ENCODE results near the gene RAP2C. TPM values are rescaled to one million over a fixed set of nuclear protein-coding genes. Genes with fewer than 3 reads are reported as not detected.

RAP2C gene
- total and polyA plus RNA-seq, 3 experiments from 2014 or later = 17.6 to 34.0 (median 33.2) TPM

DNA sequence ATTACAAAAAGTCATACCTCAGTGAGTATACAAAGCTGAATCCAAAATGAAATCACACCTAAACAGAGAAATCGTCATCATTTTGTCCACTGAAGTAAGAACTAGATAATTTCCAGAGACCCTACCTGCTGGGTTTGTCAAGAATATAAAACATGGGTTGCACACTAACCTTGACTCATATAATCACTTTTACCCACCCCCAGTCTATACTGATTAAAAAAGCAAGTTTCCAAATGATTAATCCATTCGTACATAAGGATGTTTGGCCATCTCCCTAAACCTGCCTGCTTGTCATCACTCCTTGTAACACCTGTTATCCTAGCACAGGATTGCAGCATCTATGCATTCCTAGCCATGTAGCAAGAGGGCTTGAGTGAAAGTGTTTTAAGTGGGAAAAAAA lies 4.7 kb downstream of the RAP2C start:
- peaks cover 0 to 51% (median 9%) of the 10 kb centered on the region in 3 donors for H3K36me3 Mint-ChIP-seq
- Histone ChIP-seq H3K4me1 (ENCODE audit: insufficient read depth, low read length) (peaks cover 33% of the 10 kb centered on the region), H3K4me3 (ENCODE audit: low read length) (no peak overlapping the region), H3K36me3 (ENCODE audit: insufficient read depth, low read length) (peaks cover 3% of the 10 kb centered on the region), H3K27me3 (ENCODE audit: insufficient read depth, low read length, poor library complexity, severe bottlenecking) (no peaks in the 10 kb centered on the region), H3K9me3 (ENCODE audit: low read length) (no peaks in the 10 kb centered on the region), H3K27ac (ENCODE audit: low read depth, low read length) (no peak overlapping the region)
- peaks cover 59 to 77% (median 65%) of the 10 kb centered on the region in 3 donors for H3K4me1 Mint-ChIP-seq
- ChIA-PET POLR2A (no interaction called here), CTCF (no interaction called here)
- H3K9me3 Mint-ChIP-seq = no peaks in the 10 kb centered on the region
- H3K4me3 Mint-ChIP-seq = peak overlapping the region; percentile 13 to 93 (median 71)
- no peak for DNase-seq
- H3K27ac Mint-ChIP-seq = peak overlapping the region in 5 of 8 donors; percentile 1 to 55 (median 49)
- H3K27me3 Mint-ChIP-seq = peaks cover 0 to 3% of the 10 kb centered on the region in 2 donors

DNA sequence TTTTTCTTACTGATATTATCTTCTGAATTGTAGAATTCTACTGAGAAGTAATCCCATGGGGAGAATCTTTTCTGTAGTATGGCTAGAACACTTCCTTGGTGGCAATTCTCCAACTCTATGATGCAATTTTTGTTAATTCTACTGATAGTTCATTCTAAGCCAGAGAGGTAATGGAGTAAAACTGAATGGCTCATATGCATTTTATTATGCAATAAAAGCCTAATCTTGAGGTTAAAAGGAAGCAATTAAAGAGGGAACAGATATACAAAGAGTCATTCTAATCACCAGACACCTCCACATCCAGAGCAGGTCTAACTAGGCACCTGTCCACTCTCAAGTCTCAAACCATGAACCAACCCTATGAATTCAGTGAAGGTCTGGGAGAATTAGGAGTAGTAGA lies 9.7 kb downstream of the RAP2C start:
- H3K27ac ChIP-seq (ENCODE audit: low read depth, low read length) = no peak overlapping the region
- peaks cover 0 to 51% (median 9%) of the 10 kb centered on the region in 3 donors for H3K36me3 Mint-ChIP-seq
- ChIA-PET CTCF (no interaction called here), POLR2A (no interaction called here)
- H3K27me3 ChIP-seq (ENCODE audit: insufficient read depth, low read length, poor library complexity, severe bottlenecking) = no peaks in the 10 kb centered on the region
- DNase-seq = no peak
- H3K9me3 ChIP-seq (ENCODE audit: low read length) = no peaks in the 10 kb centered on the region
- H3K4me3 Mint-ChIP-seq = peak overlapping the region in 1 of 7 donors; percentile 46
- peaks cover 17% of the 10 kb centered on the region for H3K4me1 ChIP-seq (ENCODE audit: insufficient read depth, low read length)
- H3K27me3 Mint-ChIP-seq = peaks cover 0 to 5% of the 10 kb centered on the region in 2 donors
- H3K9me3 Mint-ChIP-seq = no peaks in the 10 kb centered on the region
- peaks cover 3% of the 10 kb centered on the region for H3K36me3 ChIP-seq (ENCODE audit: insufficient read depth, low read length)
- peaks cover 50 to 83% (median 75%) of the 10 kb centered on the region in 3 donors for H3K4me1 Mint-ChIP-seq
- H3K27ac Mint-ChIP-seq = peak overlapping the region in 1 of 8 donors; percentile 34
- no peak overlapping the region for H3K4me3 ChIP-seq (ENCODE audit: low read length)

DNA sequence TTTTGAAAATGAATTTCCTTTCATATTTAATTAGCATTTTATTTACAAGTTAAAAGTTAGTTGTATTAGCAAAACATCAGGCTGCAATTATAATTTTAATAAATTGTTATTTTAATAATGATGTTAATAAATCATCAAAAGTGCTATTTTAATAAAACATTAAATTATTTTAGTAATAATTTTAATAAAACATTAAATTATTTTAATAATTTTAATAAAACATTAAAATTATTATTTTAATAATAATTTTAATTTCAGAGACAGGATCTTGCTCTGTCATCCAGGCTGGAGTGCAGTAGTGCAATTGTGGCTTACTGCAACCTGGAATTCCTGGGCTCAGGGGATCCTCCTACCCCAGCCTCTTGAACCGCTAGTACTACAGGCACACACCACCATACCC lies 10.8 kb downstream of the RAP2C start:
- Histone ChIP-seq H3K36me3 (ENCODE audit: insufficient read depth, low read length) (peaks cover under 1% of the 10 kb centered on the region), H3K4me3 (ENCODE audit: low read length) (no peak overlapping the region), H3K4me1 (ENCODE audit: insufficient read depth, low read length) (peaks cover 7% of the 10 kb centered on the region), H3K27me3 (ENCODE audit: insufficient read depth, low read length, poor library complexity, severe bottlenecking) (no peaks in the 10 kb centered on the region), H3K9me3 (ENCODE audit: low read length) (no peaks in the 10 kb centered on the region), H3K27ac (ENCODE audit: low read depth, low read length) (no peak overlapping the region)
- H3K4me1 Mint-ChIP-seq = peaks cover 42 to 79% (median 68%) of the 10 kb centered on the region in 3 donors
- H3K9me3 Mint-ChIP-seq = no peaks in the 10 kb centered on the region
- H3K27me3 Mint-ChIP-seq = peaks cover 0 to 5% of the 10 kb centered on the region in 2 donors
- no peak for DNase-seq
- ChIA-PET CTCF (no interaction called here), POLR2A (no interaction called here)
- H3K4me3 Mint-ChIP-seq = no peak overlapping the region
- H3K27ac Mint-ChIP-seq = peak overlapping the region in 1 of 8 donors; percentile 27
- H3K36me3 Mint-ChIP-seq = peaks cover 0 to 50% (median 4%) of the 10 kb centered on the region in 3 donors

DNA sequence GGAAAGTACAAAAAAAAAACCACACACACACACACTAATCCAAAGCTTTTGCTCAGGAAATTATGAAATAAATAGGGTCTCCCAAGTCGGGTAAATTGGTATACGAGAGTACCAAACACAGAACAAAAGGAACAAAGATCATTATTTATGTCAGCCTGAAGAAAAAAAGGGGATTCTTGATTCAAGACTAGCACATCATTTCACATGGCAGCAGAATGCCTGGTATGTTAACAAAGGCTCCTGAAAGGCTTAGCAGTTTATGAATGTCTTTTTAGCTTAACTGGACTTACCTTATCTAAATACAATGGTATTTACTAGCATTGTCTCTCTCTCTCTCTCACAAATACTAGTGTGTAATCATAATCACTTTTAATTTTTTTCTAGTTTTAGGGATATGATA lies 11.3 kb downstream of the RAP2C start:
- H3K27ac ChIP-seq (ENCODE audit: low read depth, low read length) = no peak overlapping the region
- no peak overlapping the region for H3K4me3 ChIP-seq (ENCODE audit: low read length)
- H3K9me3 ChIP-seq (ENCODE audit: low read length) = no peaks in the 10 kb centered on the region
- DNase-seq = no peak
- Mint-ChIP-seq H3K27me3 (peaks cover 0 to 5% of the 10 kb centered on the region in 2 donors), H3K4me1 (peaks cover 42 to 77% (median 67%) of the 10 kb centered on the region in 3 donors), H3K4me3 (no peak overlapping the region), H3K36me3 (peaks cover 0 to 50% (median 3%) of the 10 kb centered on the region in 3 donors), H3K9me3 (no peaks in the 10 kb centered on the region), H3K27ac (peak overlapping the region in 1 of 8 donors; percentile 17)
- CTCF ChIA-PET = no interaction called here
- H3K27me3 ChIP-seq (ENCODE audit: insufficient read depth, low read length, poor library complexity, severe bottlenecking) = no peaks in the 10 kb centered on the region
- POLR2A ChIA-PET = no interaction called here
- no peaks in the 10 kb centered on the region for H3K36me3 ChIP-seq (ENCODE audit: insufficient read depth, low read length)
- H3K4me1 ChIP-seq (ENCODE audit: insufficient read depth, low read length) = peaks cover 5% of the 10 kb centered on the region

DNA sequence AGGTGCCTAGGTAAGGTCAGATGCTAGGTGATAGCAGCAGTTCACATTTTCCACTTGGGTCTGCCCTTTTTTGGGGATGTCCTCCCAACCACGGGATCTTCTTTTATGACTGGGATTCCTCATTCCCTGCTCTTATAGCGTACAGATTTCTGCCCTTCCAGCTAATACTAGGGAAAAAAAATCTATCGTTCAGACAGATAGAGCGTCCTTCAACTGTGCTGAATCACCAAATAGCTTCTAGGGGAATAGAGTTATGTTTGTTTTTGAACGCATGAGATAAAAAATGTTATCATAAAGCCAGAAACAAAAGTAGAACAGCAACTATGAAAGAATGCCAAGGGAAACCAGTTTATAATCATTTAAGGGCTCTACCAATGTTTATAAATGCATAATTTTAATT lies 13.0 kb downstream of the RAP2C start:
- H3K4me1 ChIP-seq (ENCODE audit: insufficient read depth, low read length) = no peaks in the 10 kb centered on the region
- no peaks in the 10 kb centered on the region for H3K27me3 ChIP-seq (ENCODE audit: insufficient read depth, low read length, poor library complexity, severe bottlenecking)
- Mint-ChIP-seq H3K36me3 (peaks cover 0 to 41% (median 3%) of the 10 kb centered on the region in 3 donors), H3K4me1 (peaks cover 27 to 61% (median 51%) of the 10 kb centered on the region in 3 donors), H3K9me3 (no peaks in the 10 kb centered on the region), H3K4me3 (peak overlapping the region in 1 of 7 donors; percentile 16), H3K27me3 (peaks cover 0 to 5% of the 10 kb centered on the region in 2 donors), H3K27ac (peak overlapping the region in 2 of 8 donors; percentile 8 to 14)
- DNase-seq = no peak
- H3K9me3 ChIP-seq (ENCODE audit: low read length) = no peaks in the 10 kb centered on the region
- no peak overlapping the region for H3K4me3 ChIP-seq (ENCODE audit: low read length)
- H3K36me3 ChIP-seq (ENCODE audit: insufficient read depth, low read length) = no peaks in the 10 kb centered on the region
- H3K27ac ChIP-seq (ENCODE audit: low read depth, low read length) = no peak overlapping the region
- CTCF ChIA-PET = no interaction called here
- POLR2A ChIA-PET = no interaction called here

DNA sequence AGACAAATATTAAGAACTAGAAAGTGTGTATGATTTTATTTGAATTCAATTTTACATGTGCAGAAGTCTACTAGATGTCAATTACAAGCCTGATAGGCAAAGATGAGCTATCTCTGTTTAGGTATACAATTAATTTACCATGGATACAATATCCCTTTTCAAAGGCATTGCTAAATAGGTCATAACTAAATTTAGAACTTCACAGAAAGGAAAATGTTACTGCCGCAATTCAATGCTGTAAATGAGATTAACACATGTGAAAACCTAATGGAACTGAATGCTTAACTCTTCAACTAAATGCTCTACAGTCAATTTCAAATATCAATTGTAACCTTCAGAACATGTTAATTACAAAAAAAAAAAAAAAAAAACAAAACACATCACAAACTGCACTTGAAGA lies 14.6 kb downstream of the RAP2C start:
- ChIA-PET CTCF (no interaction called here), POLR2A (no interaction called here)
- Histone ChIP-seq H3K9me3 (ENCODE audit: low read length) (no peaks in the 10 kb centered on the region), H3K4me1 (ENCODE audit: insufficient read depth, low read length) (no peaks in the 10 kb centered on the region), H3K27me3 (ENCODE audit: insufficient read depth, low read length, poor library complexity, severe bottlenecking) (no peaks in the 10 kb centered on the region), H3K36me3 (ENCODE audit: insufficient read depth, low read length) (no peaks in the 10 kb centered on the region), H3K27ac (ENCODE audit: low read depth, low read length) (no peak overlapping the region), H3K4me3 (ENCODE audit: low read length) (no peak overlapping the region)
- Mint-ChIP-seq H3K27ac (no peak overlapping the region), H3K27me3 (peaks cover 0 to 7% of the 10 kb centered on the region in 2 donors), H3K4me3 (no peak overlapping the region), H3K4me1 (peaks cover 14 to 45% (median 36%) of the 10 kb centered on the region in 3 donors), H3K9me3 (no peaks in the 10 kb centered on the region), H3K36me3 (peaks cover 0 to 35% (median 0%) of the 10 kb centered on the region in 3 donors)
- DNase-seq = no peak

DNA sequence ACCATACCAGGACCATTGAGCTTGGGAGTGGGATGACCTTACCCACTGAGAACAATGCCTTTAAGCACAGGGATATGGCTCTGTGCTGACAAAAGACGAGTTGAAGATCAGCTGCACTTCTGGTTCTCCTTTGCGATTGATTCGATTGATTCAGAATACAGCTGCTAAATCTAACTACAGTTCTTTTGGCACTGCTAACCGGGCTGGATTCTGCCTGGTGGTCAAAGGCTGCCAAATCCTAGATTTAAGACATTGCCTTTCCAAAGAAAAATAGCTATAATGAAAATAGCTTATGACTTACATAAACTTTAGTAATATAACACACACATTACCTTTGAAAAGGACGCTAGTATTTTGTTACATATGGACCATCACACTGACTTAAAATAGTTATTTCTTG lies 18.3 kb downstream of the RAP2C start:
- H3K27me3 ChIP-seq (ENCODE audit: insufficient read depth, low read length, poor library complexity, severe bottlenecking) = no peaks in the 10 kb centered on the region
- H3K27ac ChIP-seq (ENCODE audit: low read depth, low read length) = no peak overlapping the region
- H3K27me3 Mint-ChIP-seq = peaks cover 0 to 6% of the 10 kb centered on the region in 2 donors
- peaks cover 0 to 26% (median 3%) of the 10 kb centered on the region in 3 donors for H3K36me3 Mint-ChIP-seq
- no peaks in the 10 kb centered on the region for H3K36me3 ChIP-seq (ENCODE audit: insufficient read depth, low read length)
- no peak for DNase-seq
- no peak overlapping the region for H3K4me3 ChIP-seq (ENCODE audit: low read length)
- H3K4me1 Mint-ChIP-seq = peaks cover 2 to 17% (median 8%) of the 10 kb centered on the region in 3 donors
- no peak overlapping the region for H3K27ac Mint-ChIP-seq
- H3K9me3 ChIP-seq (ENCODE audit: low read length) = no peaks in the 10 kb centered on the region
- ChIA-PET POLR2A (no interaction called here), CTCF (no interaction called here)
- H3K4me3 Mint-ChIP-seq = no peak overlapping the region
- H3K4me1 ChIP-seq (ENCODE audit: insufficient read depth, low read length) = no peaks in the 10 kb centered on the region
- peaks cover 0 to 4% (median 0%) of the 10 kb centered on the region in 5 donors for H3K9me3 Mint-ChIP-seq

DNA sequence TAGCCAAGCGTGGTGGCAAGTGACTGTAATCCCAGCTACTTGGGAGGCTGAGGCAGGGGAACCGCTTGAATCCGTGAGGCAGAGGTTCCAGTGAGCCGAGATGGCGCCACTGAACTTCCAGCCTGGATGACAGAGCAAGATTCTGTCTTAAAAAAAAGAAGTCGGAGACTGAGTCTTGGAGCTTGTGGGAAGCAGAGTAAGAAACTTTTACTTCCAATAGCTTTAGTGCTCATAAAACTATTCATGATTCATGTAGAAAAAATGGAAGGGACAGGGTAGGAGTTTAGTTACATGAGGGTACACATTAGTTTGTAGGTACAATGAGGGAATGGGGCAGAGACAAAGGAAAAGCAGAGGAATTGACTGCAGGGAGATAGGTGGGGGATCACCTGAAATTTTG lies 19.3 kb downstream of the RAP2C start:
- Mint-ChIP-seq H3K36me3 (peaks cover 0 to 21% (median 3%) of the 10 kb centered on the region in 3 donors), H3K9me3 (peaks cover 0 to 4% (median 0%) of the 10 kb centered on the region in 5 donors), H3K4me3 (no peak overlapping the region), H3K27ac (peak overlapping the region in 1 of 8 donors; percentile 52), H3K27me3 (peaks cover 0 to 6% of the 10 kb centered on the region in 2 donors), H3K4me1 (peaks cover 0 to 11% (median 7%) of the 10 kb centered on the region in 3 donors)
- no peaks in the 10 kb centered on the region for H3K4me1 ChIP-seq (ENCODE audit: insufficient read depth, low read length)
- DNase-seq = no peak
- H3K9me3 ChIP-seq (ENCODE audit: low read length) = no peaks in the 10 kb centered on the region
- no peak overlapping the region for H3K4me3 ChIP-seq (ENCODE audit: low read length)
- H3K27me3 ChIP-seq (ENCODE audit: insufficient read depth, low read length, poor library complexity, severe bottlenecking) = no peaks in the 10 kb centered on the region
- H3K36me3 ChIP-seq (ENCODE audit: insufficient read depth, low read length) = no peaks in the 10 kb centered on the region
- POLR2A ChIA-PET = no interaction called here
- H3K27ac ChIP-seq (ENCODE audit: low read depth, low read length) = no peak overlapping the region
- CTCF ChIA-PET = no interaction called here

Data from CD8-positive, alpha-beta memory T cell (primary cell).